NCI-H2081 (cell line): ENCODE results near the gene PRM2.
"Not testable (repeated sequence)": the region's sequence is repeated elsewhere in the genome, so short reads cannot be mapped to it uniquely, and the experiment has no call there.

Experiments
- DNase-seq, 2 experiments: peaks; one replicate each; lab custom pipeline; 2025; lab: John Stamatoyannopoulos, UW

PRM2 gene

DNA sequence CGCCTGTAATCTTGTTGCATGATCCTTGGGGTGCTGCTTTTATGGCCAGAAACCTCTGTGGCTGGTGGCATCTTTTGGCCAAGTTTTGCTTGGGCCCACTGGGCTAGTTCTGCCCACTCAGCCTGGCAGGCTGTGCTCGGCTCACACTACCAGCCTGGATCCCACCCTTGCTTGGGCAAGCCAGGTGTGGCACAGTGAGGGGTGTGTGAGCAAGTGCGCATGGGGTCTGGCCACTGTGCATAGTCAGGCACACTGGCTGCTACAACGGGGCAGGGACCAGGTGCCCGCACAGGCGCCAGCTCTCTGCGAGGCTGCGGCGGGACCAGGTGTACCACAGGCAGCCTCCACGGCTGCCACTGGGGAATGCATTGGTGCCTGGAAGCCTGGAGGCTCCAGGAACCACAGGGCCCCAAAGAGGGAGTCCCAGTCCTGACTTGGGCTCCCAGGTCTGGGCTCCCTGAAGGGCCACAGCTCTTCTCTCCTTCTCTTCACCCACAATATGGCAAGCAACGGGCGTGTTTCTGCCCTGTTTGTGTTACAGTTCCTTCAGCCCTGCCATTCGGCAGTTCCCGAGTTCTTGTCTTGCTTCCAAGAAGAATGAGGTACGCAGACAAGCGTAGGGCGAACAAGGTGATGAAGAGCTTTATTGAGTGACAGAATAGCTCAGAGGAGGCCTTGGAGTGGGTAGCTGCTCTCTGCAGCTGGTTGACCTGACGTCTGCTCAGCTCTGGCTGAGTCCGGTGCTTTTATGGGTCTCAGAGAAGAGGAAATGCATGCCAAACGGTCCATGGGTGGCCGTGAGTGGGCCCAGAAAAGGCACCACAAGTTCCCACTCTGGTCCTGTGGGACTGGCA, 31.6 kb upstream of the PRM2 start:
- DNase-seq = no peak

- DNase-seq = no peak
Observed at GRCh38 chr16:11306997-11307638, 30.8 kb upstream of the PRM2 start.

GRCh38 chr16:11306381-11306780, 30.1 kb upstream of the PRM2 start:
- DNase-seq = no peak

- no peak for DNase-seq
Observed at GRCh38 chr16:11303405-11304138, 27.3 kb upstream of the PRM2 start.

- DNase-seq = peak; percentile 11 to 56
Observed at GRCh38 chr16:11302977-11303376, 26.7 kb upstream of the PRM2 start.

GRCh38 chr16:11301645-11302501, 25.6 kb upstream of the PRM2 start:
- DNase-seq = no peak

DNA sequence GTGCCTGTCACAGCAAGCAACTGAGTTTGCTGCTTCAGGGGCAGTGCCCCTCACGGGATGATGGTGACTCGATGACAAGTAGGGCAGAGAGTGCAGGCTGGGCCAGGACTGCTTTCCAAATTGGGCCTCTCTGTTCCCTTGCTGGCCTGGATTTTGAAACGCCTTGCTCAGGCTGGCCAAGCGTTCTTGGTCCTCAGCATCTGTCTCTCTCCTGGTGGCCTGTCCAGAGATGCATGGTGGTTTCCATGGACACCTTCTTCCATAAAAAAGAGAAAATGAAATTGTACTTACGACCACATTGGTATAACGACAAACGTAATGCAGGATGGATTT, 24.2 kb upstream of the PRM2 start:
- no peak for DNase-seq

GRCh38 chr16:11299865-11300559, 23.7 kb upstream of the PRM2 start:
- no peak for DNase-seq

DNA sequence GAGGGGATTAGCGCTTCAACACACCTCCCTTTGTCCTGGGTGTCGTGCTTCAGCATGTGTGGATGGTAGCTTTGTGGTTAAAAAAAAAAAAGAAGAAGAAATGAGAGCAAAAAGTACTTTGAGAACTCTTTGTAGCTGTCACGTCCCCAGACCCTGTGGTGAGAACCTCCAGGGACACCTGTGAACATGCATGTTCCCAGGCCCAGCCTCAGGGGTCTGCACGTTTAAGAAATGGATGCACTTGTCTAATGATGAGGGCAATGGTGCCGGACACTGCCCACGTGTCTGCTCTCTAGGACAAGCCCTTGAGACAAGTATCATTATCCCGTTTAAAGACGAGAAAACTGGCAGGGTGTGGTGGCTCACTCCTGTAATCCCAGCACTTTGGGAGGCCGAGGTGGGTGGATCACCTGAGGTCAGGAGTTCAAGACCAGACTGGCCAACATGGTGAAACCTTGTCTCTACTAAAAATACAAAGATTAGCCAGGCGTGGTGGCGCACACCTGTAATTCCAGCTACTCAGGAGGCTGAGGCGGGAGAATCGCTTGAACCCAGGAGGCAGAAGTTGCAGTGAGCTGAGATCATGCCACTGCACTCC, 22.8 kb upstream of the PRM2 start:
- DNase-seq = not testable (repeated sequence)

GRCh38 chr16:11298143-11298900, 22.0 kb upstream of the PRM2 start:
- DNase-seq = no peak

DNA sequence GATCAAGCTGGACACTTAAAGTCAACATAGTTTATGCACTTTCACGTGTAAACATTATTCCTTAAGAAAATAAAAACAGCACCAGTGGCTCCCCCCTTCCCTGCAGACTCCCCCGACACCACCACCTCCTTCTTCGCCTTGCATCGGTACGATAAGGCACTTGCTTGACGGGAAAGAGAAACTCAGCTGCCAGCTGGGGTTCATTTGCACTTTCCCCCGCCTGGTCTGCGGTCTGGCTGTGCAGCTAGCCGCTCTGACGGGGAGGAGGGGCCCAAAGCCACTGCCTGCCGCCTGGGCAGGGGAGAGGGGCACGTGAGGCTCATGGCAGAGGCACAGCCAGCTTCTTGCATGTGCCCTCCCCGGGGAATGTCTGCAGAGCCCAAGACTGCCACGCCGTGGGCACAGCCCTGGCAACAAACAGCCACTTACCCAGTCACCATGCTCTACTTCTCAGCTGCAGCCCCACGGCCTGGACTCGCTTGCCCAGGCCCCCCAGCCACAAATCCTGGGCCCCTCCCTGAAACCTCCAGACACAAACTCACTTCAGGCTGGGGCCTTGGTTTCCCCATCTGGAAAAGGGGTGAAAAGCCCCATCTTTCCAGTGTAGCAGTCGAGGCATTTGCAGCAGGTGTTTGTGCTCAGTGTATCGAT, 21.3 kb upstream of the PRM2 start:
- DNase-seq = no peak

- DNase-seq = no peak
Observed at GRCh38 chr16:11296706-11297491, 20.6 kb upstream of the PRM2 start.

DNA sequence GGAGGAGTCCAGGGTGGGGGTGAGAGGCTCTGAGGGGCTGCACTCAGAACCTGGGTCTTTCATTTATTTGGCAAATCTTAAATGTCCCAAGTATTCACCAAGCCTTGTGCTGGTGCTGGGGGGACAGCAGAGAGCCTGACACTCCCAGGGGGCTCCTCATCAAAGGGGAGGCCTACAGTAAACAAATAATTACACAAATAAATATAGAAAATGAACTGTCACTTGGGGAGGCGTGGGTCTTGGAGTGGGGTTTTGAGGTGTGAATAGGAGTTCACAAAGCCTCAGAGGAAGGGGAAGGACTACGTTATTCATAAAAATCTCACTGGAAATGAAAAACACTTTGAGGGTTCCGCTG, 20.0 kb upstream of the PRM2 start:
- no peak for DNase-seq

DNA sequence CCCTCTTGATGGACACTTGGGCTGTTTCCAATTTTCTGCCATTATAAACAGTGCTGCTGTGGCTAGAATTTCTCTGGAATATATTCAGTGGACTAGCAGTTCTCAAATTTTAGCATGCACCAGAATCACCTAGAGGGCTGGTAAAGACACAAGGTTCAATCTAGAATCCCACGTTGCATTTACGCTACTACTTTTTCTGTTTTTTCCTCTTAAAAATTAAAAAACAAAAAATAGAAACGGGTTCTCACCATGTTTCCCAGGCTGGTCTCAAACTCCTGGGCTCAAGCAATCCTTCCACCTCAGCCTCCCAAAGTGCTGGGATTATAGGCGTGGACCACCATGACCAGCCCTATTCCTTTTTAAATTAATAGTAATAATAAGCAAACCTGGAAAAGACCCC, 19.4 kb upstream of the PRM2 start:
- DNase-seq = no peak

- no peak for DNase-seq
Observed at GRCh38 chr16:11292076-11292748, 15.9 kb upstream of the PRM2 start.

- no peak for DNase-seq
Observed at GRCh38 chr16:11291091-11291703, 14.9 kb upstream of the PRM2 start.

DNA sequence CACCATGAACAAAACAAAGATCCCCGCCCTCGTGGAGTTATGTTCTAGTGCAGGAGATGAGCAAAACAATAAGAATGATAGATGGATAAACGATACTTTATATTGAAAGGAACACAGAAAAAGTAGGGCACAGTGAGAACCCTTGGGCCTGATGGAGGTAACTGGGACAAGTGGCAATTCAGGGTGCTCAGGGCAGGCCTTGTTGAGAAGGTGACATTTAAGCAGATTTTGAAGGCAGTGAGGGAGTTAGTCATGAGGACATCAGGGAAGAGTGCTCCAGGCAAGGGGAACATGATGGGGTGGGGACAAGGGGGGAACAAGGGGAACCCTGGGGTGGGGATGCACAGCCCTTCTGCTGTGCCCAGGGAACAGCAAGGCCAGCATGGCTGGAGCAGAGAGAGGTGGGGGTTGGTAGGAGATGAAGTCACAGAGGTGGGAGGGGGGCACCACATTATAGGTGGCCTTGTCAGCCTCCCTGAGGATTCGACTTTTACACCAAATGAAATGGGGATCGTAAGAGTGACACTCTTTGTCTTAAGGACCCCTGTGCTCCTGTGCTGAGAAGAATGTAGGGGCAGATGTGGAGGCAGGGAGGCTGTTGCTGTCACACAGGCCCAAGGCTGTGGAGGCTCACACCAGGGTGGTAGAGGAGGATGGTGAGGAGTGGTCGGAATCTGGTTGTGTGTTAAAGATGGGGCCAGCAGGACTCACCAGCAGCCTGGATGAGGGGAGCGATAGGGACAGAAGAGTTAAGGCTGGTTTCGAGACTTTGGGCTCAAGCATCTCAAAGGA, 14.0 kb upstream of the PRM2 start:
- DNase-seq = no peak
